ENCODE data around the gene RAB3IL1. TPM values are rescaled to one million over a fixed set of nuclear protein-coding genes. Genes with fewer than 3 reads are reported as not detected.

Gene RAB3IL1
- total and polyA plus RNA-seq, 9 of the 15 experiments (the other 6 are each of a cell fraction or from before 2014, with no cell fraction given): 0.15 to 42.6 (median 15.5) TPM

DNA sequence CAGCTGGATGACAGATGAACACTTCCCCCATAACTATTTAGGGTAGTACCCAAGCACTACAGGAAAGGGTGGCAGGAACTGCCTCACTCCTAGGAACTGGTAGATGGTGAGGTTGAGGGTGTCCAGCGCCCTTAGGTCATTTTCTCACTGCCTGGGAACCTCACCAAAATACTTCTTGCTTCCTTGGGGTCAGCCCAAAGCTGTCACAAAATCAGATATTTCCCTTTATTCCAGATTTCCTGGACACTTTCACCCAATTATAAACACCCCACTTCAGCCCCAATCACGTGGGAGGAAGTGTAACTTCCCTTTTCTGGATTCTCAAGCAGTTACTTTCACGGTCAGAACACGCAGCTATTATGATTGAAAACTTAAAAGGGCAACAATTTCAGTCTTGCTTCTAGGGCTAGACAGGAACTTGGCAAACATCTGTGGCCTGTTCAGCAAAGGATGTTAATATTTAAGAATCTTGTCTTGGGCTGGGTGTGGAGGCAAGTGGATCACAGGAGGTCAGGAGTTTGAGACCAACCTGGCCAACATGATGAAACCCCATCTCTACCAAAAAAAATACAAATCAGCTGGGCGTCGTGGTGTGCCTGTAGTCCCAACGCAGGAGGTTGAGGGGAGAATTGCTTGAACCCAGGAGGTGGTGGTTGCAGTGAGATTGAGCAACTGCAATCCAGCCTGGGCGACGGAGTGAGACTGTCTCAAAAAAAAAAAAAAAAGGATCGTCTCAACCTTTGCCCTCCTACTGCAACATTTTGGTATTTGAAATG is 46.1 kb upstream of the RAB3IL1 start (continued):
- TF ChIP-seq EWSR1 (IDR thresholded peaks at IDR 0.05; ENCODE audit: borderline replicate concordance, low read depth, partially characterized antibody) (peak; percentile 68), GABPB1 (CRISPR knock-in tag; IDR thresholded peaks at IDR 0.05) (peak; percentile 44), BCL6 (CRISPR knock-in tag; IDR thresholded peaks at IDR 0.05) (peak; percentile 11; the same call in 1 of the 2 replicates), RHOXF2B (CRISPR knock-in tag; conservative IDR thresholded peaks at IDR 0.05) (peak; percentile 82; the same call in 1 of the 2 replicates), BRF1 (IDR thresholded peaks at IDR 0.05; ENCODE audit: borderline replicate concordance, extremely low read depth, insufficient read length) (no peak), ZNF668 (CRISPR knock-in tag; IDR thresholded peaks at IDR 0.05) (peak; percentile 42; the same call in 1 of the 2 replicates), ARID2 (IDR thresholded peaks at IDR 0.05) (0 out of 2 replicates have a peak, but pooled peaks have one; percentile 17), KDM1A (IDR thresholded peaks at IDR 0.05) (peak; percentile 62 to 70; a peak in 3 of 4 replicates), ZNF444 (CRISPR knock-in tag; IDR thresholded peaks at IDR 0.05) (peak; percentile 68), LEF1 (IDR thresholded peaks at IDR 0.05) (peak; percentile 39; the same call in 1 of the 2 replicates), FOXJ2 (tag; IDR thresholded peaks at IDR 0.05) (peak; percentile 90), ESRRB (CRISPR knock-in tag; IDR thresholded peaks at IDR 0.05; ENCODE audit: borderline replicate concordance) (peak; percentile 54; the same call in 1 of the 2 replicates), CHD2 (IDR thresholded peaks at IDR 0.05; ENCODE audit: low read depth, low read length) (peak; percentile 12; the same call in 1 of the 2 replicates)
- TF ChIP-seq, protein P1, sequence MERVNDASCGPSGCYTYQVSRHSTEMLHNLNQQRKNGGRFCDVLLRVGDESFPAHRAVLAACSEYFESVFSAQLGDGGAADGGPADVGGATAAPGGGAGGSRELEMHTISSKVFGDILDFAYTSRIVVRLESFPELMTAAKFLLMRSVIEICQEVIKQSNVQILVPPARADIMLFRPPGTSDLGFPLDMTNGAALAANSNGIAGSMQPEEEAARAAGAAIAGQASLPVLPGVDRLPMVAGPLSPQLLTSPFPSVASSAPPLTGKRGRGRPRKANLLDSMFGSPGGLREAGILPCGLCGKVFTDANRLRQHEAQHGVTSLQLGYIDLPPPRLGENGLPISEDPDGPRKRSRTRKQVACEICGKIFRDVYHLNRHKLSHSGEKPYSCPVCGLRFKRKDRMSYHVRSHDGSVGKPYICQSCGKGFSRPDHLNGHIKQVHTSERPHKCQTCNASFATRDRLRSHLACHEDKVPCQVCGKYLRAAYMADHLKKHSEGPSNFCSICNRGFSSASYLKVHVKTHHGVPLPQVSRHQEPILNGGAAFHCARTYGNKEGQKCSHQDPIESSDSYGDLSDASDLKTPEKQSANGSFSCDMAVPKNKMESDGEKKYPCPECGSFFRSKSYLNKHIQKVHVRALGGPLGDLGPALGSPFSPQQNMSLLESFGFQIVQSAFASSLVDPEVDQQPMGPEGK (CRISPR knock-in tag; IDR thresholded peaks at IDR 0.05; ENCODE audit: borderline replicate concordance): peak; percentile 23
- TF ChIP-seq, protein P2, sequence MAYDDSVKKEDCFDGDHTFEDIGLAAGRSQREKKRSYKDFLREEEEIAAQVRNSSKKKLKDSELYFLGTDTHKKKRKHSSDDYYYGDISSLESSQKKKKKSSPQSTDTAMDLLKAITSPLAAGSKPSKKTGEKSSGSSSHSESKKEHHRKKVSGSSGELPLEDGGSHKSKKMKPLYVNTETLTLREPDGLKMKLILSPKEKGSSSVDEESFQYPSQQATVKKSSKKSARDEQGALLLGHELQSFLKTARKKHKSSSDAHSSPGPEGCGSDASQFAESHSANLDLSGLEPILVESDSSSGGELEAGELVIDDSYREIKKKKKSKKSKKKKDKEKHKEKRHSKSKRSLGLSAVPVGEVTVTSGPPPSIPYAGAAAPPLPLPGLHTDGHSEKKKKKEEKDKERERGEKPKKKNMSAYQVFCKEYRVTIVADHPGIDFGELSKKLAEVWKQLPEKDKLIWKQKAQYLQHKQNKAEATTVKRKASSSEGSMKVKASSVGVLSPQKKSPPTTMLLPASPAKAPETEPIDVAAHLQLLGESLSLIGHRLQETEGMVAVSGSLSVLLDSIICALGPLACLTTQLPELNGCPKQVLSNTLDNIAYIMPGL (CRISPR knock-in tag; IDR thresholded peaks at IDR 0.05): no peak
- TF ChIP-seq, protein P3, sequence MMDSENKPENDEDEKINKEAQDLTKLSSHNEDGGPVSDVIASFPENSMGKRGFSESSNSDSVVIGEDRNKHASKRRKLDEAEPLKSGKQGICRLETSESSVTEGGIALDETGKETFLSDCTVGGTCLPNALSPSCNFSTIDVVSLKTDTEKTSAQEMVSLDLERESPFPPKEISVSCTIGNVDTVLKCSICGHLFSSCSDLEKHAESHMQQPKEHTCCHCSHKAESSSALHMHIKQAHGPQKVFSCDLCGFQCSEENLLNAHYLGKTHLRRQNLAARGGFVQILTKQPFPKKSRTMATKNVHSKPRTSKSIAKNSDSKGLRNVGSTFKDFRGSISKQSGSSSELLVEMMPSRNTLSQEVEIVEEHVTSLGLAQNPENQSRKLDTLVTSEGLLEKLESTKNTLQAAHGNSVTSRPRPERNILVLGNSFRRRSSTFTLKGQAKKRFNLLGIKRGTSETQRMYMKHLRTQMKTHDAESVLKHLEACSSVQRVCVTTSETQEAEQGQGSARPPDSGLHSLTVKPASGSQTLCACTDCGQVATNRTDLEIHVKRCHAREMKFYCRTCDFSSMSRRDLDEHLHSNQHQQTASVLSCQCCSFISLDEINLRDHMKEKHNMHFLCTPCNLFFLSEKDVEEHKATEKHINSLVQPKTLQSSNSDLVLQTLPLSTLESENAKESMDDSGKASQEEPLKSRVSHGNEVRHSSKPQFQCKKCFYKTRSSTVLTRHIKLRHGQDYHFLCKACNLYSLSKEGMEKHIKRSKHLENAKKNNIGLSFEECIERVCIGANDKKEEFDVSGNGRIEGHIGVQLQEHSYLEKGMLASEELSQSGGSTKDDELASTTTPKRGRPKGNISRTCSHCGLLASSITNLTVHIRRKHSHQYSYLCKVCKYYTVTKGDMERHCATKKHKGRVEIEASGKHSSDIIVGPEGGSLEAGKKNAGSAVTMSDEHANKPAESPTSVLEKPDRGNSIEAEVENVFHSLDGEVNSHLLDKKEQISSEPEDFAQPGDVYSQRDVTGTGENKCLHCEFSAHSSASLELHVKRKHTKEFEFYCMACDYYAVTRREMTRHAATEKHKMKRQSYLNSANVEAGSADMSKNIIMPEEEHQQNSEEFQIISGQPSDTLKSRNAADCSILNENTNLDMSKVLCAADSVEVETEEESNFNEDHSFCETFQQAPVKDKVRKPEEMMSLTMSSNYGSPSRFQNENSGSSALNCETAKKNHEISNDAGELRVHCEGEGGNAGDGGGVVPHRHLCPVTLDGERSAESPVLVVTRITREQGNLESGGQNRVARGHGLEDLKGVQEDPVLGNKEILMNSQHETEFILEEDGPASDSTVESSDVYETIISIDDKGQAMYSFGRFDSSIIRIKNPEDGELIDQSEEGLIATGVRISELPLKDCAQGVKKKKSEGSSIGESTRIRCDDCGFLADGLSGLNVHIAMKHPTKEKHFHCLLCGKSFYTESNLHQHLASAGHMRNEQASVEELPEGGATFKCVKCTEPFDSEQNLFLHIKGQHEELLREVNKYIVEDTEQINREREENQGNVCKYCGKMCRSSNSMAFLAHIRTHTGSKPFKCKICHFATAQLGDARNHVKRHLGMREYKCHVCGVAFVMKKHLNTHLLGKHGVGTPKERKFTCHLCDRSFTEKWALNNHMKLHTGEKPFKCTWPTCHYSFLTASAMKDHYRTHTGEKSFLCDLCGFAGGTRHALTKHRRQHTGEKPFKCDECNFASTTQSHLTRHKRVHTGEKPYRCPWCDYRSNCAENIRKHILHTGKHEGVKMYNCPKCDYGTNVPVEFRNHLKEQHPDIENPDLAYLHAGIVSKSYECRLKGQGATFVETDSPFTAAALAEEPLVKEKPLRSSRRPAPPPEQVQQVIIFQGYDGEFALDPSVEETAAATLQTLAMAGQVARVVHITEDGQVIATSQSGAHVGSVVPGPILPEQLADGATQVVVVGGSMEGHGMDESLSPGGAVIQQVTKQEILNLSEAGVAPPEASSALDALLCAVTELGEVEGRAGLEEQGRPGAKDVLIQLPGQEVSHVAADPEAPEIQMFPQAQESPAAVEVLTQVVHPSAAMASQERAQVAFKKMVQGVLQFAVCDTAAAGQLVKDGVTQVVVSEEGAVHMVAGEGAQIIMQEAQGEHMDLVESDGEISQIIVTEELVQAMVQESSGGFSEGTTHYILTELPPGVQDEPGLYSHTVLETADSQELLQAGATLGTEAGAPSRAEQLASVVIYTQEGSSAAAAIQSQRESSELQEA (IDR thresholded peaks at IDR 0.05; ENCODE audit: low read depth): no peak

Measured in K562 (cell line).